Kidney glomerular epithelial cell (primary cell): ENCODE data around the gene TCF7L2.
"Not testable (repeated sequence)": the region's sequence is repeated elsewhere in the genome, so short reads cannot be mapped to it uniquely, and the experiment has no call there.

Experiments
- DNase-seq: peaks from one replicate; lab custom pipeline; 2025; lab: John Stamatoyannopoulos, UW

The TCF7L2 gene

DNA sequence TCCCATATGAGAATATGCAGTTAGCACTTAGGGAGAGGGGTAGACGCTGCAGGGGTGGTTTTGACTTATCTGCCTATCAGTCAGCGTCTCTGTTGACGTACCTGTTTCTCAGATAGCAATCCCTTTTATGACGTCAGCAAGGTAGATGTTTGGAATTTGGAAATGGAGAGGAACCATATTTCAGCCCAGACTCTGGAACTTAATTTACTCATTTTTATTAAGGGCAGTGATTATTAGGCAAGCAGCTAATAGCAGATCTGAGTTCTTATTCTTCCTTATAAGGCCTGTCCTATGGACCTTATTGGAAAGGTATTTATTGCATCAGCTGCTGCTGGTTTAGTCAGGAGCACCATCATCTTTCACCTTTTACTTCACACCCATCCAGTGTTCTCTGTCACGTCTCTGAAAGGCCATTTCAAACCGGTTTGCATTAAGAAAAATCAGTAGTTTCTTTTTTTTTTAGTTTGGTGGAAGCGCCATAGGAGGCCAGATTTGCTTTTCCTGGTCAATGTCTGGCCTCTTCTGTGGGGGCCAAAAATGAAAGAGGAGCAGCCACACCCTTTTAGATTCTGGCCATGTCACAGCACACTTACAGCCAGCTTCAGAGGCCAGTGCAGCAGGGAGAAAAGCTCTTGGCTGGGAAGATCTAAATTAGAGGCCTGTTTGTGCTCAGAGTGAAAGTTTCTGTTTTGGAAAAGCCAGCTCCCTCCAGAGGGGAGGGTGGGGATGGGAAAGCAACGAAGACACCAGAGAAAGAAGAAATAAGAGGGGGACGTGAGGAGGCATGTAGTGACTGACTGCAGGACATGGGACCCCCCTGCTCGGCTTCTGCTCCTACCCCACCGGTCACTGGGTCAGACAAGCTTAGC lies 146.3 kb downstream of the TCF7L2 start:
- DNase-seq = no peak

- DNase-seq = no peak
These were observed 147.0 kb downstream of the TCF7L2 start for GRCh38 chr10:113097036-113097435.

DNA sequence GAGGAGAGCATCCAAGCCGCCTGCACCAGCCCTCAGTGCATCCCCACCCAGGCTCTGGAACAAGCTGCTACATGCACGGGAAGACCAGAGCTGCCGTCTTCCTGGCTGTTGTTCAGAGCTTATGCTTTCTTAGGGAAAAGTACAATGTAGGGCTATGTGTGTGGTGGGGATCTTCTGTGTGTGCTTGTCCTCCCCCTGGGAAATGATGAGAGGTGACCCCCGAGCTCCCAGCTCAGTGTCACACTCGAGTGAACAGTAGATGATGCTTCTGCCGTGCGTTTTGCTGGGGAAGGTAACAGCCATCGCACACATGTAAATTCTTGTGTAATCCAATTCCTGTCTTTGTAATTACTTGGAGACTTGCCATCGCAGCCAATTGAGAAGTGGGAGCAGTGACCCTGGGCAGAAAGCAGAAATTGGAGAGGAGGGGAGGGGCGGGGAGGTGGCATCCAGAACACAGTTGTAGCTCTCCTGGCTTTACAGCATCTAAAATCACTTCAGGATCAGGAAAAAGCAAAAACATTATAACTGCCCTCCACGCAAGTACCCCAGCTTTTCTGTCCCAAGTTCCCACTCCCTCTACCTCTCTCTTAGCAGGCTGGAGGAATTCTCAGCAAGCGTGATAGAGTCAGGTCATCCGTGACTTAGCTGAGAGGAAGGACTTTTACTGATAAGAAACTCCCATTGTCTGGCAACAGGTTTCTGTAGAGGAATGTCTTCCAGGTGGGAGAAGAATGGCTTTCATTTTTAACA lies 149.6 kb downstream of the TCF7L2 start:
- peak; percentile 89 for DNase-seq

DNA sequence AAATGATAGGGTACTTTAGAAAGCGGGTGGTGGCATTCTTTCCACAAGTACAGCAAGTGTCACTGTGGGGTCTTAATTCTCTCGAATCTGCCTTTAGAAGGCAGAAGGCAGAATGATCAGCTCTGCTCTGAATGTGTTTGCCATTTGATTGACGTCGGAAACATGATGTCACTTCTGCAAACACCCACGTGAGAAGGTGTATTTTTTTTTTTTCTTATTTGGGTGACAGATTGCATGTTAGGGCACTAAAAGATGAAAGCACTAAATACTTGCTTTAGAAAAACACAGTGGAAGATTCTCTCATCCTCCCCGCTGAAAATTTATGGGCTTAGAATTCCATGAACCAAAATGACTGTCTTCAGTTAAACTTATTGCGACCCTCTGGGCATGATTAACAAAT lies 150.2 kb downstream of the TCF7L2 start:
- no peak for DNase-seq

DNA sequence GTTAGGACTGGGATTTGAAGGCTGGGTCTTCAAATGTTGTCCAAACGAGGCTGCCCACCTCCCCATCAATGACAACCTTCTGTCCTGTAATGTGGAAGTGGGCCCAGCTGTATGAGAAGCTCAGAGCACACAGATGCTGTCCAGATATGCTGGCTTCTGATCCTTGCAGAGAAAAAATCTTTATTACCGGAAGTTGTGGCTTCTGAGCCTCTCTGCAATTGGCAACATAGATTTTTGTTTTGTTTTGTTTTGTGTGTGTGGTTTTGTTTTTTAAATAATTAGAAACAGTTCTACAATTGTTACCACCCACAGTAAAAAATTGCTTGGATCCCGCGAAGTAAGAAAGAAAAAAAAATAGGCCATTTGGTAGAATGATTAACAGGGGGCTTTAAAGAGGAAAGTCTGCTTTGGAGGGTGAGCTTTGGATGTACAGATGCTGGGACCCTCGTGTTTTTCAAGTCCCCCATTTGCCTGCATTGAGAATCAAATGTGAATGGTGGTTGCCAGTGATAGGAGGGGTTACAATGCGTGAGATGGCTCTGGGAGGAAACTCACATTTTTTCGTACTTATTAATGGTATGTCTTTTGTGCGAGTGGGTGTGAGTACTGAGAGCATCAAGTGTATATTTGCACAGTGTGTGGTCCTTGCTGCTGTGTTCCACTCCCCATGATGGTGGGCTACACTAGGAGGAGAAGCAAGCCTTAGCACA lies 153.2 kb downstream of the TCF7L2 start:
- no peak for DNase-seq

GRCh38 chr10:113104047-113104446 lies 154.0 kb downstream of the TCF7L2 start:
- no peak for DNase-seq

- no peak for DNase-seq
These were observed 158.3 kb downstream of the TCF7L2 start for GRCh38 chr10:113108194-113108835.

GRCh38 chr10:113108948-113109347 lies 158.9 kb downstream of the TCF7L2 start:
- DNase-seq = no peak

GRCh38 chr10:113109482-113109881 lies 159.4 kb downstream of the TCF7L2 start:
- DNase-seq = not testable (repeated sequence)

- DNase-seq = no peak
These were observed 161.2 kb downstream of the TCF7L2 start for GRCh38 chr10:113111260-113111659.

DNA sequence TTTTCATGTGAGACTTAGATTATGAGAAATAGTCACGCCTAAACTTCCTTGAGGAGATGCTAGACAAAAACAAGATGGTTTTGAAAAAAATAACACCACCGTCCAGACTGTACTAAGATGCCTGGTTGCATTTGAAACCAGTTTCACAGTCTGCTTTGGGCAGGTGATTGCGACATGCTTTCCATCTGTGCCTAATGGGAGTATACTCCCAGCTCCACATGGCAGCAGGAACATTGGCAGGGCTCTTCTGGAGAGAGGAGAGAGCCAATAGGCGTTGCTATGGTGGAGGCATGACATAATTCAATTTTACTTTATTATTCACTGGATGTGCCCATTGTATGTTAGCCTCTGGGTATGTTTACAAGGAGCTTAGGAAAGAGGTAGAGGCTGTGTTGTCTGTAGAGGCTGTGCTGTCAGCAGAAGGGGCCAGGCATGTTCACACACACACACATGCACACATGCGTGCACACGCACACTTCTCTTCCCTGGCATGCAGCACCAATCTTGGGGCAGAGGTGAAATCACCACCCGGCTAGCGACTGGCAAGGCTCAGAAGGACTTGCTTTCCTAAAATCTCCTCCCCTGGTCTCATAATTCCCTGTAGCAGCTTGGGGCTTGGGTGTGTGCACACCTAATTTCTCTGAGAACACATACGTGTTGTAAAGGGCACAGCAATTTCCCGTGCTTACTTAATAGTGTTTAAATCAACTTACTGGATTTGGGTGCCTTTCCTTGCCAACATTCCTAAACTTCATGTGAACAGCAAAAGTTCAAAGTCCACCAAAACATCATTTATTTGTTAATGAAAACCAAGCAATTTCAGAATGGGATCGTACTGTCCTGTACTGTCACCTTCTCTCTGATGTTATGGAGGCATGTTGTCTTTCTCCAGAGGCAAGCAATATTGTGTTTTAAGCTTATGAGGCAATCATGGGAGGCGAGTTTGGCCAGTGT lies 162.1 kb downstream of the TCF7L2 start:
- no peak for DNase-seq

- no peak for DNase-seq
These were observed 163.2 kb downstream of the TCF7L2 start for GRCh38 chr10:113113241-113113640.

GRCh38 chr10:113113918-113114317 lies 163.9 kb downstream of the TCF7L2 start:
- DNase-seq = no peak

DNA sequence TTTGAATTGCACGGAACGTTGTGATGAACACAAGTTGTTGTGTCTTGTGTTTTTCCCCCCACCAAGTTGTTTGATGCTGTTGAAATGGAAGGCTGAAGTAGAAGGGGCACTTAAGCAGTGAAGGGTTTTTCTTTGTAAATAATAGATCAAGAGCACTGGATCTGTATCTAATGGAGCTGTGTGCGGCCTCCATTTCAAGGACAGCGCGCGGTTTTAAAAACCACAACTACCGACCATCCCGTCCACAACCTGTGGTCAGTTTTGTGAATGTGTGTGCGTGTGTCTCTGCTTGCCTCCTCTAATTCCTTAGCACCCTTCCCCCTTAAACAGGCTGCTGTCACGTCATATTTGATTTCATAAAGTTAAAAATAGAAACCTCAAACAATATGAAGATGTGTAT lies 165.5 kb downstream of the TCF7L2 start:
- DNase-seq = no peak

GRCh38 chr10:113118882-113119281 lies 168.8 kb downstream of the TCF7L2 start:
- DNase-seq = no peak

- no peak for DNase-seq
These were observed 169.8 kb downstream of the TCF7L2 start for GRCh38 chr10:113119801-113120200.

GRCh38 chr10:113121153-113121552 lies 171.1 kb downstream of the TCF7L2 start:
- no peak for DNase-seq

- no peak for DNase-seq
These were observed 172.9 kb downstream of the TCF7L2 start for GRCh38 chr10:113122947-113123346.

- DNase-seq = no peak
These were observed 174.7 kb downstream of the TCF7L2 start for GRCh38 chr10:113124724-113125123.

GRCh38 chr10:113125612-113126011 lies 175.6 kb downstream of the TCF7L2 start:
- DNase-seq = no peak
